Body of pancreas (tissue), 4 donors: ENCODE measurements around the gene METAP1D. TPM values are rescaled to one million over a fixed set of nuclear protein-coding genes. Genes with fewer than 3 reads are reported as not detected.

Source experiments
- ATAC-seq: fragments of 150-250 bp; one replicate; pipeline ENCODE4 v1.9.1; 2016
- DNase-seq, 4 donors: peaks; one replicate each; pipeline ENCODE4 v3.0.0-alpha.2; 2019
- H3K27ac ChIP-seq, 4 donors: fragments of 200-600 bp; sonication (generic); 1 replicate in 3 of 4; 2 replicates in 1 of 4; pipeline versions ENCODE4 v1.5.1 to v1.6.1; 2016 to 2019; ENCODE audit warnings: mild to moderate bottlenecking in 1 of 4, mixed read lengths in 1 of 4, moderate library complexity in 1 of 4
- H3K27me3 ChIP-seq, 2 donors: fragments of 200-600 bp; sonication (generic); one replicate each; pipeline ENCODE4 v1.6.0; 2016; ENCODE audit warnings: mild to moderate bottlenecking in 1 of 2
- H3K36me3 ChIP-seq, 2 donors: fragments of 200-600 bp; sonication (generic); replicated peaks in 1 of 2; 2 replicates each; pipeline ENCODE4 v1.5.1; 2016; ENCODE audit warnings: low read depth in 2 of 2; ENCODE audit not compliant: insufficient read depth in 1 of 2
- H3K4me1 ChIP-seq: fragments of 200-600 bp; sonication (generic); one replicate; pipeline ENCODE4 v1.6.0; 2016
- H3K4me3 ChIP-seq, 2 donors: fragments of 200-600 bp; sonication (generic); 1 replicate in 1 of 2; 2 replicates in 1 of 2; pipeline ENCODE4 v1.5.1; 2016 to 2019
- H3K9me3 ChIP-seq, 3 donors: fragments of 200-600 bp; sonication (generic); 1 replicate in 2 of 3; 2 replicates in 1 of 3; pipeline ENCODE4 v1.5.1; 2016
- CTCF ChIP-seq, 7 experiments: fragments of 450-650 bp in 4 of 7; fragments of 200-600 bp in 3 of 7; sonication (generic) in 3 of 7; IDR thresholded peaks; one replicate each; pipeline ENCODE4 v1.5.1; 2016 to 2019; ENCODE audit warnings: antibody characterized with exemption in 7 of 7
- POLR2A ChIP-seq, 3 donors: fragments of 450-650 bp; IDR thresholded peaks; one replicate each; pipeline ENCODE4 v1.6.1; 2016; ENCODE audit warnings: antibody characterized with exemption in 3 of 3, mild to moderate bottlenecking in 2 of 3
- WGBS, 2 donors: methylation state at CpG; one replicate each; pipeline ENCODE4 v1.1.5; 2017; 5-methylcytosine and 5-hydroxymethylcytosine counted together
- intact Hi-C: fragments of 100-400 bp; cut with DNase I; formaldehyde crosslinking; loops from one replicate; pipeline ENCODE4 v1.15.1; 2023
- total RNA-seq, 2 donors: library from RNA; depleted of rRNA; stranded (reverse); fragments of >200 nt; gene quantifications; one replicate each; pipeline ENCODE4 v1.1.0, GENCODE V29; 2016

METAP1D gene
- total RNA-seq, 2 donors from 2014 or later = 9.9 to 40.9 TPM

DNA sequence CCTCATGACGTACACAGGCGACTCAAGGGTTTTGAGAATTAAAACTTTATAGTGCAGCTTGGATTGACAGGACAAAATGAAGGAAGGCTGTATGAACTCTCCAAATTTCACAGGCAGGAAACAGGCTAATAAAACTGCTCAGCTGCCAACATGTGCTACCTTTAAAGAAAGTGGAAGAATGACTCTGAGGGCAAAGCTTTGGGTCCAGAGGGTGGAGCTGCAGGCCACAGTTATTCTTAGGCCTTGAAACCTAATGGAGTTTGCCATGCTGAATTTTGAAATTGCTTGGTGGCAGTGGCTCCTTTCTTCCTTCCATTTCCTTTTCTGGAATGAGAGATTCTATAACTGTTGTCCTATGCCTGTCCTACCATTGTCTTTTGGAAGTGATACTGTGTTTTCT lies 42.7 kb upstream of the METAP1D start:
- ATAC-seq = no peak
- DNase-seq = no peak
- no peak overlapping the region for H3K27ac ChIP-seq
- no peak overlapping the region for H3K4me3 ChIP-seq
- no peaks in the 10 kb centered on the region for H3K4me1 ChIP-seq
- no peaks in the 10 kb centered on the region for H3K9me3 ChIP-seq
- intact Hi-C loops = no loop called here
- no peaks in the 10 kb centered on the region for H3K27me3 ChIP-seq
- H3K36me3 ChIP-seq = no peaks in the 10 kb centered on the region
- TF ChIP-seq POLR2A (IDR thresholded peaks at IDR 0.05) (no peak), CTCF (IDR thresholded peaks at IDR 0.05) (no peak)
- 90 to 96% methylated on average over 2 of the region's 2 CpGs for WGBS, 2 donors

GRCh38 chr2:171958475-171958874 lies 41.3 kb upstream of the METAP1D start:
- Histone ChIP-seq H3K27me3 (no peaks in the 10 kb centered on the region), H3K4me1 (no peaks in the 10 kb centered on the region), H3K27ac (no peak overlapping the region), H3K4me3 (no peak overlapping the region), H3K36me3 (no peaks in the 10 kb centered on the region), H3K9me3 (no peaks in the 10 kb centered on the region)
- WGBS, 2 donors = 92 to 96% methylated on average over 3 of the region's 3 CpGs
- ATAC-seq = no peak
- TF ChIP-seq CTCF (IDR thresholded peaks at IDR 0.05) (no peak), POLR2A (IDR thresholded peaks at IDR 0.05) (no peak)
- DNase-seq = no peak
- intact Hi-C loops = no loop called here

GRCh38 chr2:171959998-171960397 lies 39.8 kb upstream of the METAP1D start:
- intact Hi-C loops = no loop called here
- DNase-seq (no peak), ATAC-seq (no peak)
- no peaks in the 10 kb centered on the region for H3K36me3 ChIP-seq
- no peak overlapping the region for H3K27ac ChIP-seq
- H3K9me3 ChIP-seq = no peaks in the 10 kb centered on the region
- H3K4me1 ChIP-seq = no peaks in the 10 kb centered on the region
- 85 to 95% methylated on average over 2 of the region's 2 CpGs for WGBS, 2 donors
- H3K27me3 ChIP-seq = no peaks in the 10 kb centered on the region
- TF ChIP-seq POLR2A (IDR thresholded peaks at IDR 0.05) (no peak), CTCF (IDR thresholded peaks at IDR 0.05) (no peak)
- H3K4me3 ChIP-seq = no peak overlapping the region

GRCh38 chr2:171960570-171960969 lies 39.2 kb upstream of the METAP1D start:
- H3K9me3 ChIP-seq = no peaks in the 10 kb centered on the region
- H3K4me3 ChIP-seq = no peak overlapping the region
- no peak overlapping the region for H3K27ac ChIP-seq
- DNase-seq (no peak), ATAC-seq (no peak)
- H3K4me1 ChIP-seq = no peaks in the 10 kb centered on the region
- intact Hi-C loops = no loop called here
- no peaks in the 10 kb centered on the region for H3K36me3 ChIP-seq
- 91 to 96% methylated on average over 3 of the region's 3 CpGs for WGBS, 2 donors
- TF ChIP-seq CTCF (IDR thresholded peaks at IDR 0.05) (no peak), POLR2A (IDR thresholded peaks at IDR 0.05) (no peak)
- H3K27me3 ChIP-seq = no peaks in the 10 kb centered on the region

- intact Hi-C loops = no loop called here
- Histone ChIP-seq H3K4me3 (no peak overlapping the region), H3K9me3 (no peaks in the 10 kb centered on the region), H3K36me3 (peaks cover 0 to 8% of the 10 kb centered on the region in 2 donors), H3K27ac (no peak overlapping the region), H3K4me1 (no peaks in the 10 kb centered on the region), H3K27me3 (no peaks in the 10 kb centered on the region)
- DNase-seq (no peak), ATAC-seq (no peak)
- TF ChIP-seq POLR2A (IDR thresholded peaks at IDR 0.05) (no peak), CTCF (IDR thresholded peaks at IDR 0.05) (no peak)
- 92% methylated on average over 2 of the region's 2 CpGs for WGBS, 2 donors
Observed at GRCh38 chr2:171963198-171963597, 36.6 kb upstream of the METAP1D start.
